Measurements from ENCODE around the gene ATP6V0A1.

Gene ATP6V0A1

GRCh38 chr17:42458497-42459255 is at the start of gene ATP6V0A1:
TSS of gene ATP6V0A1 (plus strand) at chr17:42458878. CDS start at chr17:42460895, 2,017 bp downstream.
- no peaks in the 10 kb centered on the region for H3K9me3 ChIP-seq
- peaks cover 0 to 27% (median 13%) of the 10 kb centered on the region in 4 donors for H3K4me1 ChIP-seq
- TF ChIP-seq, protein P1, sequence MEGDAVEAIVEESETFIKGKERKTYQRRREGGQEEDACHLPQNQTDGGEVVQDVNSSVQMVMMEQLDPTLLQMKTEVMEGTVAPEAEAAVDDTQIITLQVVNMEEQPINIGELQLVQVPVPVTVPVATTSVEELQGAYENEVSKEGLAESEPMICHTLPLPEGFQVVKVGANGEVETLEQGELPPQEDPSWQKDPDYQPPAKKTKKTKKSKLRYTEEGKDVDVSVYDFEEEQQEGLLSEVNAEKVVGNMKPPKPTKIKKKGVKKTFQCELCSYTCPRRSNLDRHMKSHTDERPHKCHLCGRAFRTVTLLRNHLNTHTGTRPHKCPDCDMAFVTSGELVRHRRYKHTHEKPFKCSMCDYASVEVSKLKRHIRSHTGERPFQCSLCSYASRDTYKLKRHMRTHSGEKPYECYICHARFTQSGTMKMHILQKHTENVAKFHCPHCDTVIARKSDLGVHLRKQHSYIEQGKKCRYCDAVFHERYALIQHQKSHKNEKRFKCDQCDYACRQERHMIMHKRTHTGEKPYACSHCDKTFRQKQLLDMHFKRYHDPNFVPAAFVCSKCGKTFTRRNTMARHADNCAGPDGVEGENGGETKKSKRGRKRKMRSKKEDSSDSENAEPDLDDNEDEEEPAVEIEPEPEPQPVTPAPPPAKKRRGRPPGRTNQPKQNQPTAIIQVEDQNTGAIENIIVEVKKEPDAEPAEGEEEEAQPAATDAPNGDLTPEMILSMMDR (IDR thresholded peaks at IDR 0.05) = no peak
- peaks cover 2 to 17% (median 6%) of the 10 kb centered on the region in 3 donors for H3K36me3 ChIP-seq
- peak within 1 kb of the TSS; percentile 85 to 87 for H3K27ac ChIP-seq
- H3K4me3 ChIP-seq = peak within 1 kb of the TSS; percentile 57 to 62
- H3K27me3 ChIP-seq = no peaks in the 10 kb centered on the region
- DNase-seq = peak; percentile 93 to 97
- intact Hi-C loops (cut with DNase I; ENCODE audit: low total_unique reads) = no loop called here

GRCh38 chr17:42409523-42410318 is 49.0 kb upstream of the ATP6V0A1 start:
- TF ChIP-seq, protein P1 (IDR thresholded peaks at IDR 0.05) = no peak
- Histone ChIP-seq H3K36me3 (peaks cover 5 to 7% (median 7%) of the 10 kb centered on the region in 3 donors), H3K4me3 (peak overlapping the region; percentile 7 to 29), H3K27me3 (no peaks in the 10 kb centered on the region), H3K27ac (peak overlapping the region; percentile 98 to 100), H3K9me3 (no peaks in the 10 kb centered on the region), H3K4me1 (peaks cover 17 to 100% (median 88%) of the 10 kb centered on the region in 4 donors)
- intact Hi-C loops (cut with DNase I; ENCODE audit: low total_unique reads) = loop anchor here (5.0 kb wide), 1 partner anchor 108 kb away; no protein-coding TSS in a partner anchor
- peak; percentile 92 to 95 for DNase-seq

GRCh38 chr17:42410319-42410685 is 48.4 kb upstream of the ATP6V0A1 start:
- DNase-seq = no peak
- H3K4me1 ChIP-seq = peaks cover 17 to 100% (median 89%) of the 10 kb centered on the region in 4 donors
- H3K4me3 ChIP-seq = peak overlapping the region in 1 of 2 donors; percentile 29

GRCh38 chr17:42411361-42411760 is 47.3 kb upstream of the ATP6V0A1 start:
- intact Hi-C loops (cut with DNase I; ENCODE audit: low total_unique reads) = no loop called here
- H3K27ac ChIP-seq = peak overlapping the region; percentile 98 to 100
- TF ChIP-seq, protein P1 (IDR thresholded peaks at IDR 0.05) = no peak
- H3K4me3 ChIP-seq = peak overlapping the region; percentile 11 to 38
- H3K9me3 ChIP-seq = no peaks in the 10 kb centered on the region
- no peaks in the 10 kb centered on the region for H3K36me3 ChIP-seq
- DNase-seq = peak in 1 of 2 donors; percentile 31
- H3K4me1 ChIP-seq = peaks cover 17 to 100% (median 90%) of the 10 kb centered on the region in 4 donors
- no peaks in the 10 kb centered on the region for H3K27me3 ChIP-seq

More at GRCh38 chr17:42410319-42410685, 48.4 kb upstream of the ATP6V0A1 start:
- H3K27ac ChIP-seq = peak overlapping the region; percentile 98 to 100
- no peaks in the 10 kb centered on the region for H3K27me3 ChIP-seq
- intact Hi-C loops (cut with DNase I; ENCODE audit: low total_unique reads) = no loop called here
- H3K36me3 ChIP-seq = peaks cover 0 to 2% (median 1%) of the 10 kb centered on the region in 3 donors
- H3K9me3 ChIP-seq = no peaks in the 10 kb centered on the region
- TF ChIP-seq, protein P1 (IDR thresholded peaks at IDR 0.05) = no peak

GRCh38 chr17:42411905-42412679 is 46.6 kb upstream of the ATP6V0A1 start:
- Histone ChIP-seq H3K9me3 (no peaks in the 10 kb centered on the region), H3K27me3 (no peaks in the 10 kb centered on the region), H3K27ac (peak overlapping the region; percentile 98 to 100), H3K36me3 (no peaks in the 10 kb centered on the region), H3K4me3 (peak overlapping the region; percentile 11 to 38), H3K4me1 (peaks cover 12 to 100% (median 89%) of the 10 kb centered on the region in 4 donors)
- TF ChIP-seq, protein P1 (IDR thresholded peaks at IDR 0.05) = no peak
- intact Hi-C loops (cut with DNase I; ENCODE audit: low total_unique reads) = no loop called here
- no peak for DNase-seq

All from tibial artery (tissue), 4 donors.